Posterior vena cava (tissue), 2 donors: ENCODE results near the gene FBXO3. TPM values are rescaled to one million over a fixed set of nuclear protein-coding genes. Genes with fewer than 3 reads are reported as not detected.

Experiments
- DNase-seq: peaks from one replicate; pipeline ENCODE4 v3.0.0-alpha.2; 2020; ENCODE audit warnings: low spot score
- intact Hi-C, 2 donors: fragments of 100-400 bp; cut with DNase I; formaldehyde crosslinking; loops; one replicate each; pipeline versions ENCODE4 v1.14.1 to v1.14.2; 2022 to 2023
- total RNA-seq, 2 donors: library from RNA; stranded (reverse); fragmentation: NEBNext Ultra II Directional; extraction: Animal tissue kit (Norgen Biotek cat#: 25700); gene quantifications; one replicate each; pipeline ENCODE4 v1.2.1, GENCODE V29; 2021
- donor health status: DM: yes; HTN: yes; CAD: no.
- donor health status: DM: yes; HTN: yes; CAD: no.

Gene FBXO3
- total RNA-seq, 2 donors from 2014 or later: 29.4 to 32.9 TPM

- DNase-seq: no peak
- intact Hi-C loops: loop anchor here in 1 of 2 donors (5.0 kb wide), 1 partner anchor 45 kb away; the partner anchor contains the start of gene CD59
Observed at GRCh38 chr11:33692541-33692940, 81.8 kb downstream of the FBXO3 start.

- peak; percentile 90 for DNase-seq
- intact Hi-C loops: loop anchor here in 1 of 2 donors (5.0 kb wide), 1 partner anchor 45 kb away; the partner anchor contains the start of gene CD59
Observed at GRCh38 chr11:33692013-33692504, 82.3 kb downstream of the FBXO3 start.

- intact Hi-C loops: loop anchor here in 1 of 2 donors (5.0 kb wide), 1 partner anchor 46 kb away; the partner anchor contains the start of gene CD59
- DNase-seq: no peak
Observed at GRCh38 chr11:33691066-33691864, 83.1 kb downstream of the FBXO3 start.

Other genes starting within 250 kb of the FBXO3 start
- gene C11orf91, start 73.7 kb downstream of the FBXO3 start, total RNA-seq: 1 to 10 TPM; 1.3 to 2.2 TPM
- 1,000 to 10,000 TPM in 1 of 2 donors, 100 to 1,000 TPM in 1; 654 to 1,001 TPM for gene CD59, start 38.1 kb downstream of the FBXO3 start, total RNA-seq
- 10 to 100 TPM; 27.1 to 32.9 TPM for gene LMO2, start 117.6 kb upstream of the FBXO3 start, total RNA-seq